Measurements from ENCODE around the gene ASPHD2. TPM values are rescaled to one million over a fixed set of nuclear protein-coding genes. Genes with fewer than 3 reads are reported as not detected.

ASPHD2 gene
- total and polyA plus RNA-seq, 2 of the 13 experiments (the other 11 are each of a cell fraction or from before 2014, with no cell fraction given) = 0.04 TPM

DNA sequence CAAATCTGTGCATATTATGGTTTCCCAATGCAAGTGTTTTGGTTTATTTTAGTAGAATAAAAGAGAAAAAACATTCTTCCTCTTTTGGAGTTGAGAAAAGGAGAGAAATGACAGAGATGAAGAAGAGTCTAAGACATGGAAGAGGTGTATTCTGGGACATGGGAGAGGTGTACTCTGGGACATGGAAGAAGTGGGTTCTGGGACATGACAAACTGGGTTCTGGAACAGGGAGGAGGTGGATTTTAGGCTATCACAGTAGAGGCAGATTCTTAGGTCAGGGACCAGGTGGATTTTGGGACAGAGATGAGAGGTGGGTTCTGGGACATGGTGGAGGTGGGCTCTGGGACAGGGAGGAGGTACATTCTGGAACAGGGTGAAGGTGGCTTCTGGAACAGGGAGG lies 2.1 kb upstream of the ASPHD2 start:
- no peak for DNase-seq (ENCODE audit: low spot score)
- Histone ChIP-seq H3K4me1 (ENCODE audit: insufficient read depth, low read length) (peaks cover 5% of the 10 kb centered on the region; the same call in 1 of the 2 replicates), H2AFZ (ENCODE audit: low read length) (no peak overlapping the region), H3K9me3 (ENCODE audit: low read length) (no peaks in the 10 kb centered on the region), H3K9ac (ENCODE audit: insufficient read depth, low read depth, low read length) (no peak overlapping the region), H3K27me3 (ENCODE audit: control insufficient read depth in 1 of 2, insufficient read depth in 2 of 2, low read length in 2 of 2) (peaks cover 8 to 31% of the 10 kb centered on the region in 2 experiments), H3K4me2 (ENCODE audit: low read depth, low read length) (no peak overlapping the region), H3K4me3 (replicated peaks in 1 of 3; ENCODE audit: insufficient read depth in 1 of 3, low read depth in 2 of 3, low read length in 3 of 3) (no peak overlapping the region), H3K36me3 (replicated peaks in 1 of 2; ENCODE audit: control insufficient read depth in 1 of 2, insufficient read depth in 2 of 2, low read length in 2 of 2) (no peaks in the 10 kb centered on the region), H3K79me2 (ENCODE audit: insufficient read depth, low read length) (no peaks in the 10 kb centered on the region), H3K27ac (ENCODE audit: extremely low read length, insufficient read depth, low read length) (no peak overlapping the region), H4K20me1 (ENCODE audit: insufficient read depth, low read length) (no peaks in the 10 kb centered on the region)
- ATAC-seq = no peak
- BruUV-seq (replicated peaks) = no TSS peak
- intact Hi-C loops (cut with micrococcal nuclease; ENCODE audit: unreplicated experiment) = no loop called here
- POLR2A ChIA-PET = no interaction called here
- no peak for FAIRE-seq
- in situ Hi-C loops (cut with HindIII; ENCODE audit: extremely low pct_ligation_motif_present, low pct_unique_long_range_greater_than_20kb) = no loop called here
- no peak for TF ChIP-seq MAF1 (CRISPR knock-in tag; IDR thresholded peaks at IDR 0.05; ENCODE audit: borderline replicate concordance)
- TF ChIP-seq ZNF317 (CRISPR knock-in tag; IDR thresholded peaks at IDR 0.05) = no peak
- TF ChIP-seq, protein P1, sequence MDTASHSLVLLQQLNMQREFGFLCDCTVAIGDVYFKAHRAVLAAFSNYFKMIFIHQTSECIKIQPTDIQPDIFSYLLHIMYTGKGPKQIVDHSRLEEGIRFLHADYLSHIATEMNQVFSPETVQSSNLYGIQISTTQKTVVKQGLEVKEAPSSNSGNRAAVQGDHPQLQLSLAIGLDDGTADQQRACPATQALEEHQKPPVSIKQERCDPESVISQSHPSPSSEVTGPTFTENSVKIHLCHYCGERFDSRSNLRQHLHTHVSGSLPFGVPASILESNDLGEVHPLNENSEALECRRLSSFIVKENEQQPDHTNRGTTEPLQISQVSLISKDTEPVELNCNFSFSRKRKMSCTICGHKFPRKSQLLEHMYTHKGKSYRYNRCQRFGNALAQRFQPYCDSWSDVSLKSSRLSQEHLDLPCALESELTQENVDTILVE (CRISPR knock-in tag; IDR thresholded peaks at IDR 0.05) = no peak
- TF ChIP-seq, protein P2, sequence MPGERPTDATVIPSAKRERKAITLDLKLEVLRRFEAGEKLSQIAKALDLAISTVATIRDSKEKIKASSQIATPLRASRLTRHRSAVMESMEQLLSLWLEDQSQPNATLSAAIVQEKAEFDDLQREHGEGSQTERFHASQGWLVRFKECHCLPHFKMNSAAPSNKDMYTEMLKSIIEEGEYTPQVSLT (CRISPR knock-in tag; IDR thresholded peaks at IDR 0.05; ENCODE audit: borderline replicate concordance, low read depth) = no peak
- no peak for TF ChIP-seq ZBTB7B (CRISPR knock-in tag; IDR thresholded peaks at IDR 0.05)
- no peak for TF ChIP-seq KDM2A (CRISPR knock-in tag; IDR thresholded peaks at IDR 0.05; ENCODE audit: borderline replicate concordance, low read depth)
- TF ChIP-seq MAFF (IDR thresholded peaks at IDR 0.05; ENCODE audit: low read depth, low read length) = no peak
- TF ChIP-seq, protein P3, sequence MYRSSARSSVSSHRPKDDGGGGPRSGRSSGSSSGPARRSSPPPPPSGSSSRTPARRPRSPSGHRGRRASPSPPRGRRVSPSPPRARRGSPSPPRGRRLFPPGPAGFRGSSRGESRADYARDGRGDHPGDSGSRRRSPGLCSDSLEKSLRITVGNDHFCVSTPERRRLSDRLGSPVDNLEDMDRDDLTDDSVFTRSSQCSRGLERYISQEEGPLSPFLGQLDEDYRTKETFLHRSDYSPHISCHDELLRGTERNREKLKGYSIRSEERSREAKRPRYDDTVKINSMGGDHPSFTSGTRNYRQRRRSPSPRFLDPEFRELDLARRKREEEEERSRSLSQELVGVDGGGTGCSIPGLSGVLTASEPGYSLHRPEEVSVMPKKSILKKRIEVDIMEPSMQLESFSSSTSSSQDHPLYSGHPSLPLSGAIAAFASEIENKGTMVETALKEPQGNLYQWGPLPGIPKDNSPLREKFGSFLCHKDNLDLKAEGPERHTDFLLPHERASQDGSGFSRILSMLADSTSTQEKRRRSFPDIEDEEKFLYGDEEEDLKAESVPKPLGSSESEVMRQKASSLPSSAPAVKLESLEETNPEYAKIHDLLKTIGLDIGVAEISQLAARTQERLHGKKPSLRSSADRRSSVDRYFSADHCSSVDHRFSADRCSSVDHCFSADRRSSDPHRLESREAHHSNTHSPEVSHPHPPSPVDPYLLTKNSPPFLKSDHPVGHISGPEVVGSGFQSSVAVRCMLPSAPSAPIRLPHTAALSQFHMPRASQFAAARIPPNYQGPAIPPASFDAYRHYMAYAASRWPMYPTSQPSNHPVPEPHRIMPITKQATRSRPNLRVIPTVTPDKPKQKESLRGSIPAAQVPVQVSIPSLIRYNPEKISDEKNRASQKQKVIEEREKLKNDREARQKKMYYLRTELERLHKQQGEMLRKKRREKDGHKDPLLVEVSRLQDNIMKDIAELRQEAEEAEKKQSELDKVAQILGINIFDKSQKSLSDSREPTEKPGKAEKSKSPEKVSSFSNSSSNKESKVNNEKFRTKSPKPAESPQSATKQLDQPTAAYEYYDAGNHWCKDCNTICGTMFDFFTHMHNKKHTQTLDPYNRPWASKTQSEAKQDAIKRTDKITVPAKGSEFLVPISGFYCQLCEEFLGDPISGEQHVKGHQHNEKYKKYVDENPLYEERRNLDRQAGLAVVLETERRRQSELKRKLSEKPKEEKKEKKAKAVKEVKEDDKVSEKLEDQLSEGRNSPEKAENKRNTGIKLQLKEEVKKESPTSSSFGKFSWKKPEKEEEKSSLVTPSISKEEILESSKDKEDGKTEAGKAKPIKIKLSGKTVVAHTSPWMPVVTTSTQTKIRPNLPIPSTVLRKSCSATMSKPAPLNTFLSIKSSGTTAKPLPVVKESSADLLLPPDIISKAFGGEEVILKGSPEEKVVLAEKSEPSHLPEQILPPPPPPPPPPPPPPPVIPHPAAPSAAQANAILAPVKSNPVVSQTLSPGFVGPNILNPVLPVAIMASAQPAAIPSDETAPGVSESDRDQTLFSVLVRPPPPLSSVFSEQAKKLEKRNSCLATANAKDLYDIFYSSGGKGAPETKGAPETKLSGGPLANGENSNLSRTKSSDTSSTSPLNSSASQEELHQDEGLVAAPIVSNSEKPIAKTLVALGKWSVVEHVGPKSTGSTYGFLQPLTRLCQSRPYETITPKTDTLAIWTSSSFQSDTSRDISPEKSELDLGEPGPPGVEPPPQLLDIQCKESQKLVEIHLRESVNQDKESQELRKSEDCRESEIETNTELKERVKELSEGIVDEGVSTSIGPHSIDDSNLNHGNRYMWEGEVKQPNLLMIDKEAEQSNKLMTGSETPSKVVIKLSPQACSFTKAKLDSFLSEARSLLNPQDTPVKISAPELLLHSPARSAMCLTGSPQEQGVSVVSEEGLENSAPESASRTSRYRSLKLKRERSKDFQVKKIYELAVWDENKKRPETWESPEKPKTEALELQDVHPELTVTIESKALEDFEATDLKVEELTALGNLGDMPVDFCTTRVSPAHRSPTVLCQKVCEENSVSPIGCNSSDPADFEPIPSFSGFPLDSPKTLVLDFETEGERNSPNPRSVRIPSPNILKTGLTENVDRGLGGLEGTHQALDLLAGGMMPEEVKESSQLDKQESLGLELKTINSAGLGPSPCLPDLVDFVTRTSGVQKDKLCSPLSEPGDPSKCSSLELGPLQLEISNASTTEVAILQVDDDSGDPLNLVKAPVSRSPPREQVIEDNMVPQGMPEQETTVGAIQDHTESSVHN (CRISPR knock-in tag; IDR thresholded peaks at IDR 0.05) = no peak
- no peak for TF ChIP-seq ARHGAP35 (CRISPR knock-in tag; IDR thresholded peaks at IDR 0.05; ENCODE audit: borderline replicate concordance)
- TF ChIP-seq, protein P4, sequence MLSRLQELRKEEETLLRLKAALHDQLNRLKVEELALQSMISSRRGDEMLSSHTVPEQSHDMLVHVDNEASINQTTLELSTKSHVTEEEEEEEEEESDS (CRISPR knock-in tag; IDR thresholded peaks at IDR 0.05; ENCODE audit: borderline replicate concordance) = no peak
- TF ChIP-seq TSC22D2 (CRISPR knock-in tag; IDR thresholded peaks at IDR 0.05; ENCODE audit: borderline replicate concordance) = no peak
- TF ChIP-seq ZNF234 (CRISPR knock-in tag; conservative IDR thresholded peaks at IDR 0.05) = no peak
- TF ChIP-seq PHF21A (CRISPR knock-in tag; IDR thresholded peaks at IDR 0.05) = no peak
- no peak for TF ChIP-seq MTA3 (CRISPR knock-in tag; IDR thresholded peaks at IDR 0.05)
- no peak for TF ChIP-seq HDAC1 (CRISPR knock-in tag; IDR thresholded peaks at IDR 0.05)
- CTCF ChIA-PET (ENCODE audit: low intra/inter-chr PET ratio, low total read pairs) = no interaction called here

Measured in HepG2 (cell line).